ENCODE results near the gene FOXR2.

Gene FOXR2, protein sequence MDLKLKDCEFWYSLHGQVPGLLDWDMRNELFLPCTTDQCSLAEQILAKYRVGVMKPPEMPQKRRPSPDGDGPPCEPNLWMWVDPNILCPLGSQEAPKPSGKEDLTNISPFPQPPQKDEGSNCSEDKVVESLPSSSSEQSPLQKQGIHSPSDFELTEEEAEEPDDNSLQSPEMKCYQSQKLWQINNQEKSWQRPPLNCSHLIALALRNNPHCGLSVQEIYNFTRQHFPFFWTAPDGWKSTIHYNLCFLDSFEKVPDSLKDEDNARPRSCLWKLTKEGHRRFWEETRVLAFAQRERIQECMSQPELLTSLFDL

DNA sequence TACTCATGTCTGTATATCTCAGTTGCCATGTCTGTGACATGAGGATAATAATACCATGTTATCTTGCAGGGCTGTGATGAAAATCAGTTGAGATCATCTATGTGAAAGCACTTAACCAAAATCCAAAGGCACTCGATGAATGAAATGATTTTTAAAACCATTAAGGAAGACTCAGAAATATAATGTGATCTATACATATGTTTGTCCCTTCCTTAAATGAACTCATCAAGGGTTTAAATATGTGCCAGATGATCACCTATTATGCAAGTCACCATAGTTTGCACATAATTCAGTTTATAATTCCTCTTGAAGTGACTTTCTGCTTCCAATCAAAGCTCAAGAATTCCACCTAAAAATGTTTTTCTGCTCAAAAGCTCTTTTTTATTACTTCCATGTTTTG lies at the start of gene FOXR2:
FOXR2 (plus strand) TSS at position 301 of the 400 bp plus-strand sequence. CDS start 312 bp downstream, outside the sequence.
- no peak for DNase-seq

DNA sequence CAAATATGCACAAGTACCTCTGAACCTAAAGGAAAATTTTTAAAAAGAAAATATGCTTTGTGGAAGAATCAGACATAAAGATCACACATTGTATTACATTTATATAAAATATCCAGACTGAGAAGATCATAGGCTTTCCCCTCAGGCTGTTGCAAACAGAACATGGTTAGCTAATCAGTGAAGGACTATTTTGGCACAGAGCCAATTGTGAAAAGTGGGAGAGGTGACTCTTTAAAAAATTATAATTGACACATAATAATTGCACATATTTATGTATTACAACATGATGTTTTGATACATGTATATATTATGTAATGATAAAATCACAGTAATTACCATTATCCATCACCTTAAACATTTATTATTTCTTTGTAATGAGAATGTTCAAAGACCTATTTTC lies 44.1 kb upstream of the FOXR2 start:
- no peak for DNase-seq

DNA sequence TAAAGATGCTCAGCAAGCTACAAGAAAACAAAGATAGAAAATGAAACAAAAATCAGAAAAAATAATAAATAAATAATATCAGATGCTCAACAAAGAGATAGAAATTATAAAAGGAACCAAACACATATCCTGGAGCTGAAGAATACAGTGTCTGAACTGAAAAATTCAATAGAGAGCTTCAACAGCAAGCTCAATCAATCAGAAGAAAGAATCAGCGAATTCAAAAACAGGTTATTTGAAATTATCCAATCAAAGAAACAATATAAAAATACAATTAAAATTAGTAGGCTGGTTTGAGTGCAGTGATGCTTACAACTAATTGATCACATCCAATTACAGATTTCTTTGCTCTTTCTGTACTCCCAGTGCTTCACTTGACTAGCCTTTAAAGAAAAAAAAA lies 40.8 kb upstream of the FOXR2 start:
- no peak for DNase-seq

DNA sequence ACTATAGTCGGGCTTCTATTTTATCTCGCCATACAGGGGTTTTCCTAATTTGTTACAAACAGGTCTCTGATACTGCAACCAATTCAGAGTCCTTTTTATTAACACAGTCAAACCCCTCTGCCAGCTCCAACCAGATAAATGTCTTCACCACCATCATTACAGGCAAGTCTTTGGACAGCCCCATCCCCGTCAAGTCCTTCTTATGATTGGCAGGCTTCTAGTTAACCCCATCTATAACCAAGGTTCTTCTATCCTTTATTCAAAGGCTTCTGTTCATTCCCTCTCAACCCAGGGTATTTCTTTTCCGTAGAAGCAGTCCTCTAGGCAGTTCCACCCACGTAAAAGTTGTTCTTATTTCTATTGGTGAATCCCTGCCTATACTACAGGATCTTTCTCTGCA lies 29.9 kb upstream of the FOXR2 start:
- DNase-seq = no peak

DNA sequence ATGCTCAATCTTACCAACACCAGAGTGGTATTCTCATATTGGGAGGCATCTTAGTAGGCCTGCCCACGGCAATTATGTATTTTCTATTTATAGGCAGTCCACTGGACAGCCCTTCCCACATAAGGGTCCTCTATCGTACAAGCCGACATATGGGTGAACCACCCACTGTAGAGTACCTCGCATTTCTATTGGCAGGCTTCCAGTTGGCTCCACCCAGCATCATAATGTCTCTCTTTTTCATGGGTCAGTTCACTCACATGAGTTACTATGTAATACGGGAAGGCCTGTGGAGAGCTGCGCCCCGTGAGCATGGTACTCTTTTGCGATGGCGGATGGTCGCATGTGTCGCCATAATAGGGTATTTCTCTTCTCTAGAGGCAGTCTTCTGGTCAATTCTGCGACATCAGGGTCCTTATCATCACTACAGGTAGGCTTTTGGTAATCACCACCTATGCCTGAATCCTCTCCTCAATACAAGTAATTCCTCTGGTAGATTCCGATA lies 29.4 kb upstream of the FOXR2 start:
- no peak for DNase-seq

DNA sequence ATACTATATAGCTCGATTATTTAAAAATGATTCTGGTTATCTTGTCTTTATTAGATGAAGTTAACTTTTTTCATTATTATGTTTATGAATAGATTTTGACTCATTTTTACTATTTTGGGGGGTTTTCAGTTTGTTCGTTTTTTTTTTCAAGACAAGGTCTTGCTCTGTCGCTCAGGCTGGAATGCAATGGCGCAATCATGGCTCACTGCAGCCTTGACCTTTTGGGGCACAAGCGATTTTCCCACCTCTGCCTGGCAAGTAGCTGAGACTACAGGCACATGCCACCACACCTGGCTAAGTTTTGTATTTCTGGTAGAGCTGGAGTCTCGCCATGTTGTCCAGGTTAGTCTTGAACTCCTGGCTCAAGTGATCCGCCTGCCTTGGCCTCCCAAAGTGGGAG lies 24.9 kb upstream of the FOXR2 start:
- no peak for DNase-seq

DNA sequence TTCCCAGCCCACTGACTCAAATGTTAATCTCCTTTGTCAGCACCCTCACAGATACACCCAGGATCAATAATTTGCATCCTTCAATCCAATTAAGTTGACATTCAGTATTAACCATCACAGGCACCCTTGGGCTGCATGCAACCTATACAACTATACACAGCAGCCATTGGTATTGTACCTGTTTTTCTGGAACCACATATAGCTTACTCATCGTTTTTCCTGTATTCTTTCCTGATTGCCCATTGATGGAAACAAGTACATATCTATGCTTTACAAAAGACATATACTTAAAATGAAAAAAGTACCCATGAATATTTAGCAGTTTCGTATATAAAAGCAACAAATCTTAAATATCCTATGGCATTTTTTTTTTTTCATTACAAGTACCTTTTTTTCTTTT lies 3.7 kb upstream of the FOXR2 start:
- DNase-seq = no peak

DNA sequence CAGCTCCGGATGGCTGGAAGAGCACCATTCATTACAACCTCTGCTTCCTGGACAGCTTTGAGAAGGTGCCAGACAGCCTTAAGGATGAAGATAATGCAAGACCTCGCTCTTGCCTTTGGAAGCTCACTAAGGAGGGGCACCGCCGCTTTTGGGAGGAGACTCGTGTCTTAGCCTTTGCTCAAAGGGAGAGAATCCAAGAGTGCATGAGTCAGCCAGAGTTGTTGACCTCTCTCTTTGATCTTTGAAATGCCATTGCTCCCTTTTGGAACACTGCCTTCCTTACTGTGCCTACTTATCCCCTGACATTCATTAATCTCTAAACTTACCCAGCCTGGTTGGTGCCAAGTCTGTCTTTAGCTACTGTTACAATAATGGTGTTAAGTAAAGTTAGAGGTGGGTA lies 1.2 kb downstream of the FOXR2 start:
- DNase-seq = no peak

DNA sequence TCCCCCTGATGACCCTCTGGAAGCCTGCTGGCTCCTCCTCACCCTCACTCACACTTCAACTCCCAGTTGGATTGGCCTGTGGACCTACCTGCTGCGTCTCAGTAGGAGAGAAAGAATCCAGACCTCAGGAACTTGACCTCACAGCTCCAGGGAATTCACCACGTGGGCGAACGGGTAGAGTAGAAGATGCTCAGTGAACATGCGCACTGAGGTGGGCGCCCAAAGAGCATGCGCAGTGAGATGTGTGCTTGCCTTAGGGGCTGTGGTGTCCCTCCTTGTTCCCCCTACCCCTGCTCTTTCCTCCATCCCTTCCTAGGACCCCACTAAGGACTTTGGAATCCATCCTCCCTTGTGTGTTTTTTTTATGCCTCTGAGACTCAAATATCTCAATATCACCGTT lies 12.9 kb downstream of the FOXR2 start:
- DNase-seq = no peak

DNA sequence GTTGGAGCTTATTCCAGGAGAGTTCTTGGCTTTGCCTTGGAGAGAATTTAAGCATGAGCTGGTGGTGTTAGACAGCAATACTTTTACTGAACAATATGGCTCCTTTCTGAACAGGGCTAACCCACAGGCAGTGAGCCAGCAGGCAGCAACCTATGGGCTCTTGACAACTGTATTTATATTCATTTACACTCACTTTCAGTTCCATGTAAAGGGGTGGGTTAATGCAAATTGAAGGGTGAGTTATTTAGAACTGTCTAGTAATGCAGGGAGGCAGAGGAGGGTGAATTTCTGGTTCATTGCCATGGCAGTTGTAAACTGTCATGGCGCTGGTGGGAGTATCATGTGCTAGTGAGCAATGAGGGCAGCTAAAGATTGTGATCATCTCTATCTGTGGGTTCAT lies 15.7 kb downstream of the FOXR2 start:
- no peak for DNase-seq

DNA sequence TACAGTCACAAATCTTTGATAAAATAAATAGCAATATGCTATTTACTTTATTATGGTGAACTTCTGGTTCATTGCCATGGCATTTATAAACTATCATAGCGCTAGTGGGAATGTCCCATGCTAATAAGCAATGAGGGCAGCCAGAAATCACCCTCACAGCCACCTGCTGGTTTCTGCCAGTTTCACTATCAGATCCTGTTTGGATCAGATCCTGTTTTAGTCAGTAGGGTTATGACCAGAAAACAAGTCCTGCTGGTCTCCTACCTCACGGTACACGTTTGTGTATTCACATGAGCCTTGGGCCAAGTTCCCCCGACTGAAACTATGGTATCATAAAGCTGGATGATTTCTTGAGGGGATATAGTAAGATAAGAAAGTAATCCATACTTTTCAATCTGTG lies 17.7 kb downstream of the FOXR2 start:
- DNase-seq = no peak

DNA sequence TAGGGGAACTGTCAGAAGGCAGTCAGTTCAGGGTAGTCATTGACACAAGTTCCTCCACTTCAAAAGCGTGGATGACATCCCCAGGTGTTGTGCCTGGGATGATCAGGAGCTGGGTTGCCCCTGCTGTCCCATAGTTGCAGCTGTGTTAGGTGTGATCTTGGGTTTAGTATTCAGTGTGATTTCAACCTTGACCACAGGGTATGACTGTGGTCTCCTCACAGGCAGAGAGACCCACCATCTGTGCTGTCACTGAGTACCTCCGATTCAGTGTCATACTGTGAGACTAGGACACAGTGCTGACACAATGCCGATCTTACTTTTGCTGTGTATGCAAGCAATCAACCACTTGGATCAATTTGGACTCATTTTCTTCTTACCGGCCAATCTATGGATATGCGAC lies 25.2 kb downstream of the FOXR2 start:
- DNase-seq = no peak

DNA sequence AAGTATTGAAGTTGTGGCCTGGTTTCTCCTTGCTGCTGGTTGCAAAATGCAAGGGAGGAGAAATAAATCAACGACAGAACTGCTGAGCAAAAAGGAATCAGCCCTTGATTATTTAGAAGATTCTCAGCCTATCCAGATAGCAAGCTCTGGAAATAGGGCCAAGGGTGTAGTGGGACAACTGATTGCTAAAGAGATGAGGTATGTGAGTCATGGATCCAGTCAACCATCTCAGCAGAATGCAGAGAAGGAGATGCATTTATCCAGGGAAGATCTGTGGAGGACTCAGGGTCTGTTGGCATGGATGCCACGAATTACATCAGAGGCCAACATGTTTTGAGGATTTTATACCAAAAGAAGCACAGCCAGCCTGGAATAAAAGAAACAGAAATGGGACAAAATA lies 36.7 kb downstream of the FOXR2 start:
- no peak for DNase-seq

DNA sequence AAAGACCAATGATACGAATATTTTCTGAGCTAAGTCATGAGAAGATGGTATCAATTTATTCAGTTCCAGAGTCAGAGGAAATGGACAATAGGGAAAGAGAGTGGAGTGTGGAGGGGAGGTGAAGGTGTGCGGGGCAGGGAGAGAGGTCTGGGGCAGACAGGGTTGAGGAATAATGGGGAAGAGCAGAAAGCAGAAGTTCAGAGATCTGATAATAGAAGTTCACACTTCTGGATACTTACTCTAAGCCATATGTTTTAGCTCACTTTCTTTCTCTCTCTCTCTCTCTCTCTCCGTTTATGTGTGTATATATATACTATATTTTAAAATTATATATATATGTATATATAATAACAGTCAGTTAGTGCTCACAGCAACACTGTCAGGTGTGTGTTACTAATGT lies 40.4 kb downstream of the FOXR2 start:
- no peak for DNase-seq

DNA sequence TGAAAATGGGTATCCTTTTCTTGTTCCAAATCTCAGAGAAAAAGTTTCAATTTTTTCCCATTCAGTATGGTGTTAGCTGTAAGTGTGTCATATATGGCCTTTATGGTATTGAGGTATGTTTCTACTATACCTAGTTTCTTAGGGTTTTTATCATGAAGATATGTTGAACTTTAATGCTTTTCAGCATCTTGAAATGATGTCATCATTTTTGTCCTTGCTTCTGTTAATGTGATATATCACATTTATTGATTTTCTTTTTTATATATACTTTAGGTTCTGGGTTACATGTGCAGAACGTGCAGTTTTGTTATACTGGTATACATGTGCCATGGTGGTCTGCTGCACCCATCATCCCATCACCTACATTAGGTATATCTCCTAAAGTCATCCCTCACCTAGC lies 44.9 kb downstream of the FOXR2 start:
- DNase-seq = no peak
